ENCODE measurements around the gene CDH4. TPM values are rescaled to one million over a fixed set of nuclear protein-coding genes. Genes with fewer than 3 reads are reported as not detected.

Gene CDH4
- total and polyA plus RNA-seq, 2 donors (not counting 3 experiments of a cell fraction or from before 2014, with no cell fraction given) = 0.17 to 0.51 TPM

DNA sequence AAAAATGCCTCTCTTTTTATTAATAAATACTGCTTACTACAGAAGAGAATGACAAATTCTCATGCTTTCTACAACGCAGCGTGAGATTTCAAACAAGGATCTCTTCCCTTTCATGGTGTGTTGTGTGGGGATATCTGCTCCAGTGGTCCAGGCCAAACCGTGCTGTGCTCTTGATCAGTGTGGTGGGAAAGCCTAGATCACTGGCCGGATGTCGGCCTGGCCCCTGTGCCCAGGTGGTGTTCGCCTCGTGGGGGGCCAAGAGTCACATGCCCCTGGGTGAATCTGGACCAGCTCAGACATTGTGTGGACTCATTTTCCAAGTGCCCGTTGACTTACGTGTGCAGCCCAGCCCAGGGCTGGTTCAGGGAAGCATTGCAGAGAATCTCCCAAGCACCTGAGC lies 4.3 kb downstream of the CDH4 start:
- no peak overlapping the region for H3K4me3 ChIP-seq (replicated peaks in 1 of 3; ENCODE audit: insufficient read depth in 1 of 3, low read depth in 1 of 3, low read length in 3 of 3)

More for the DNA sequence above, 4.3 kb downstream of the CDH4 start:
- Histone ChIP-seq H3K4me2 (ENCODE audit: insufficient read depth, low read length) (no peak overlapping the region), H3K9me1 (replicated peaks; ENCODE audit: control insufficient read depth, extremely low read depth, insufficient read depth, low read length) (no peaks in the 10 kb centered on the region), H2AFZ (ENCODE audit: low read depth, low read length) (no peak overlapping the region), H3K27me3 (ENCODE audit: control insufficient read depth in 2 of 2, insufficient read depth in 2 of 2, low read length in 2 of 2) (peaks cover 15 to 28% of the 10 kb centered on the region in 2 experiments), H3K9ac (replicated peaks; ENCODE audit: extremely low read depth, insufficient read depth, low read length) (no peak overlapping the region), H3K9me3 (replicated peaks; ENCODE audit: control insufficient read depth, insufficient read depth, low read length) (no peaks in the 10 kb centered on the region), H3K79me2 (ENCODE audit: control insufficient read depth, insufficient read depth, low read length) (no peaks in the 10 kb centered on the region), H3K36me3 (ENCODE audit: control insufficient read depth in 2 of 2, extremely low read depth in 1 of 2, insufficient read depth in 2 of 2, low read length in 2 of 2) (no peaks in the 10 kb centered on the region), H3K27ac (ENCODE audit: insufficient read depth, low read depth, low read length) (no peak overlapping the region), H4K20me1 (replicated peaks; ENCODE audit: control insufficient read depth, extremely low read depth, insufficient read depth, low read length) (no peaks in the 10 kb centered on the region), H3K4me1 (ENCODE audit: control insufficient read depth, extremely low read depth, insufficient read depth, low read length) (no peaks in the 10 kb centered on the region)
- POLR2A ChIA-PET = no interaction called here
- BruUV-seq (replicated peaks) = no TSS peak
- DNase-seq (ENCODE audit: low read depth, low spot score) (no peak), FAIRE-seq (no peak)
- dilution Hi-C loops (cut with MboI; ENCODE audit: extremely low pct_ligation_motif_present, low sequenced_read_pairs) = no loop called here
- CTCF ChIA-PET = no interaction called here
- intact Hi-C loops (cut with micrococcal nuclease) = no loop called here
- TF ChIP-seq JUN (IDR thresholded peaks at IDR 0.05; ENCODE audit: borderline replicate concordance, insufficient read depth, insufficient read length, low read depth) (no peak), FOS (IDR thresholded peaks at IDR 0.05; ENCODE audit: borderline replicate concordance, insufficient read depth, low read length) (no peak), GATA2 (IDR thresholded peaks at IDR 0.05; ENCODE audit: insufficient read depth, insufficient read length, low read depth, low read length) (no peak), EZH2 (IDR thresholded peaks at IDR 0.05; ENCODE audit: borderline replicate concordance, low read depth, low read length, severe bottlenecking) (no peak), POLR2AphosphoS5 (IDR thresholded peaks at IDR 0.05; ENCODE audit: insufficient read depth, low read depth, low read length) (no peak), MYC (IDR thresholded peaks at IDR 0.05; ENCODE audit: low read depth, low read length) (no peak), POLR2A (IDR thresholded peaks at IDR 0.05; ENCODE audit: low read depth, low read length) (no peak)
- TF ChIP-seq, protein P1, sequence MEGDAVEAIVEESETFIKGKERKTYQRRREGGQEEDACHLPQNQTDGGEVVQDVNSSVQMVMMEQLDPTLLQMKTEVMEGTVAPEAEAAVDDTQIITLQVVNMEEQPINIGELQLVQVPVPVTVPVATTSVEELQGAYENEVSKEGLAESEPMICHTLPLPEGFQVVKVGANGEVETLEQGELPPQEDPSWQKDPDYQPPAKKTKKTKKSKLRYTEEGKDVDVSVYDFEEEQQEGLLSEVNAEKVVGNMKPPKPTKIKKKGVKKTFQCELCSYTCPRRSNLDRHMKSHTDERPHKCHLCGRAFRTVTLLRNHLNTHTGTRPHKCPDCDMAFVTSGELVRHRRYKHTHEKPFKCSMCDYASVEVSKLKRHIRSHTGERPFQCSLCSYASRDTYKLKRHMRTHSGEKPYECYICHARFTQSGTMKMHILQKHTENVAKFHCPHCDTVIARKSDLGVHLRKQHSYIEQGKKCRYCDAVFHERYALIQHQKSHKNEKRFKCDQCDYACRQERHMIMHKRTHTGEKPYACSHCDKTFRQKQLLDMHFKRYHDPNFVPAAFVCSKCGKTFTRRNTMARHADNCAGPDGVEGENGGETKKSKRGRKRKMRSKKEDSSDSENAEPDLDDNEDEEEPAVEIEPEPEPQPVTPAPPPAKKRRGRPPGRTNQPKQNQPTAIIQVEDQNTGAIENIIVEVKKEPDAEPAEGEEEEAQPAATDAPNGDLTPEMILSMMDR (IDR thresholded peaks at IDR 0.05; ENCODE audit: extremely low read depth in 1 of 2, insufficient read depth in 1 of 2, low read depth in 1 of 2, low read length in 2 of 2) = no peak
- TF ChIP-seq, protein P2, sequence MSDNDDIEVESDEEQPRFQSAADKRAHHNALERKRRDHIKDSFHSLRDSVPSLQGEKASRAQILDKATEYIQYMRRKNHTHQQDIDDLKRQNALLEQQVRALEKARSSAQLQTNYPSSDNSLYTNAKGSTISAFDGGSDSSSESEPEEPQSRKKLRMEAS (IDR thresholded peaks at IDR 0.05; ENCODE audit: insufficient read depth, insufficient read length) = no peak

Measured in endothelial cell of umbilical vein (primary cell).